HT1080 (cell line): ENCODE data around the gene RFTN1. TPM values are rescaled to one million over a fixed set of nuclear protein-coding genes. Genes with fewer than 3 reads are reported as not detected.
"Not testable (repeated sequence)": the region's sequence is repeated elsewhere in the genome, so short reads cannot be mapped to it uniquely, and the experiment has no call there.

Experiments used
- DNase-seq: peaks from one replicate; pipeline ENCODE4 v3.0.0-alpha.2; 2015; ENCODE audit warnings: low read depth
- total RNA-seq: library from RNA; depleted of rRNA; stranded (reverse); fragments of >200 nt; shearing (Covaris generic); gene quantifications from 2 replicates; pipeline ENCODE4 v1.2.3, GENCODE V29; 2014

The RFTN1 gene
- total RNA-seq, 1 experiment from 2014 or later, result 43.8 TPM

- DNase-seq, result no peak
These were observed 182.1 kb downstream of the RFTN1 start for GRCh38 chr3:16331319-16331883.

- DNase-seq, result no peak
These were observed 183.1 kb downstream of the RFTN1 start for GRCh38 chr3:16330351-16330750.

- no peak for DNase-seq
These were observed 183.7 kb downstream of the RFTN1 start for GRCh38 chr3:16329826-16330129.

DNA sequence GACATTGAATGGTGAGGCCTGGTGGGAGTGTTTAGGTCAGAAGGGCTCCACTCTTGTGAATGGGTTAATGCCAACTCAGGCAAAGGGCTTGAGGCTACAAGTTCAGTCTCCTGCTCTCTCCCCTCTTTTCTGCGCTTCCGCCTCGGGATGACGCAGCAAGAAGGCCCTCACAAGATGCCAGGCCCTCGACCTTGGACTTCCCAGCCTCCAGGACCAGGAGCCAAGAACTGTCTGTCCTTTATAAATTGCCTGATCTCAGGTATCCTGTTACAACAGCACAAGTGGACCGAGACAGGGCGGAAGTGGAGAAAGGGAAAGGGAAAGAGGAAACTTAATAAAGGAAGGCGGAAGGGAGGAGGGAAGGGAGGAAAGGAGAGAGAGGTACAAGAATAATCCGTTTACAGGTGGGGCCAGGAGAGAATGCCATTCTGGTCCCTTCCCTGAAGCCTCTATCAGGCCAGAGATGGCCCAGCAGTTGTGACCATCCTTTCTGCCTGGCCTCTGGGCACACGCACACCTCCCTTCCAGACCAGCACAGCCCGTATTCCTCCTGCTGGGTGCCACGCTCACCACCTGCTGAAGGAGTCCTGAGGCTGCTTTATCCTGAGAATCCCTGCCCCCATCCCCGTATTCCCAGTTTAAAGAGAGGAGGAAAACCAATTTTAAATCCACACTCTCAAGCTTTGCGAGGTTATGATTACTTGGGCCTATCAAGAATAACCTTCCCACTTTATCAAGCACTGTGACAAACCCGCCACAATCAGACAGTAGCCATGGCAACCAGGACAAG, 184.3 kb downstream of the RFTN1 start:
- DNase-seq, result no peak

DNA sequence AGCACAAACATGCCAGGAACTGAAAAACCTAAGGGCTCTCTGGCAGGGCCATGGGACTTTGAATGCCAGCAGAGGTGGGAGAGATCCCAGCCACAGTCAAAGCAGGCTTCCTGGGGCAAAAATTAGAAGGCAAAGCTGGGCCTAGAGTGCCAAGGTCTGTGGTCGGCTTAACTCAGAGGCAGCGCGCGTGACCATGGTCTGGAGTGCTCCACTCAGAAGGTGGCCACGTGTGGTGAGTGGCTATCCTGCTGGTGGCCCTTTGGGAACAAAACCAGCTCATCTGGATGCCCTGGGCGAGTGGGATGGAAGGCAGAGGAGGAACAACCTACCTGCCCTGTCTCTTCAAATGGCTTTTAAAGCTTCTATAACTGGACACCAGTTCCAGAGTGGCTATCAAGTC, 185.4 kb downstream of the RFTN1 start:
- DNase-seq, result no peak

DNA sequence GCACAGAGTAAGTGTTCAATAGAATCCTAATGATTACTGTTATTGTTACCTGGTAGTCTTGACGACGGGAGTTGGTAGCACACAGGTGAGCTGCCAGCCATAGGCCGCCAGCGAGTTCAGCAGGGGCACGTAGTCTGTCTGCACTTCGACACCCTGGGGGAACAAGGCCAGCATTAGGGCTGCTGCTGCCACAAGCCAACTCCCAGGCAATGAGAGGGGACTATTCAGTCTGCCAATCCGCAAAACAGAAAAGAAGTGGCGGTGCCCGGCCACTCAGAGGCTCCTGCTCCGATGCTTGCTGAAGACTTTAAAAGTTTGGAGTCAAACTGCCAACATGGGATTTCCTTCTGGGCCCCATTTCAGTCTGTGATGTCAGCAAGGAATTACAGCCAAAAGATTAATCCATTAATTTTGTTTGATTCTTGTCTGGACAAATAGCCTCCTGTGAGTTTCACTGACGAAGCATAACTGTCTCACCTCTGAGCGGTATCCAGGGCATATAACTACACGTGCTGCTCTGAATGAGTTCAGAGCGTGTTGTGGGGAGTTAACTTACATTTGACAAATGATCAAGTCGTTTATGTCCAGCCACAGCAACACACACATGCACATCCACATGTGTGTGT, 186.7 kb downstream of the RFTN1 start:
- no peak for DNase-seq

DNA sequence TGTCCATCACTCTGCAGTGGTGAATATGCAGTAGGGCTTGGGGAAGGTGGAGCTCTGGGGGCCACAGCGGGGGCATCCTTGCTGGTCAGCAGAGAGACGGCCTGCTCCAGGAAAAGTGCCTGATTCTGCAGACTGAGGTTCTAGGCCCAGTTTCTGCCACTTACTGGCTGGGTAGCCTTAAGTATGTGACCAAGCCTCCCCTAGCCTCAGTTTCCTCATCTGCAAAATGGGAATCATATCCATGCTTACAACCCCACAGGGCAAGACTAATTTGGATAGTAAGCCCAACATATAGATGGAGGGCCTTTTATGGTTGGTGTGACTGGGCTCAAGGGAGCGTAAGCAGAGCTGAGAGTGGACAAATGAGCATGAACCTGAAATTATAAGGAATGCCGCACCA, 187.6 kb downstream of the RFTN1 start:
- DNase-seq, result no peak

GRCh38 chr3:16323737-16324136, 189.8 kb downstream of the RFTN1 start:
- no peak for DNase-seq

DNA sequence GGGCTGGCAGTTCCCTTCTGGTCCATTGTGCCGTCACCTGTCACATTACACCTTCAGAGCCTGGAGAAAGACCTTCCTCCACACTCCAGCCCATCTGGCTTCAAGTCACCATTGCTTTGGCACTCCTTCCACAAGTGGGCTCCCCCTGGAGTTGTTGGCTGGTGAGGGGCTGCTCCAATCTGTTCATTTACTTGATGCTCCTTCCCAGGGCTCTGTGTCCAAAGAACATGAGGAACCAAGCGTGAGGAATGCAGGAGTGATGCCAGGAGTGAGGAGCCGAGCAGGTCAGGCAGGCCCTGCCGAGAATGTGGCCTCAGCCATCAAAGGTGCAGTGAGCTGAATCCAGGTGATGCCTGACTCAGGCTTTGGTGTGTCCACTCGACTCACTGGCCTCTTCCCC, 191.3 kb downstream of the RFTN1 start:
- DNase-seq, result no peak

GRCh38 chr3:16320711-16321110, 192.8 kb downstream of the RFTN1 start:
- no peak for DNase-seq

- DNase-seq, result no peak
These were observed 193.8 kb downstream of the RFTN1 start for GRCh38 chr3:16319723-16320122.

- DNase-seq, result peak; percentile 23
These were observed 194.2 kb downstream of the RFTN1 start for GRCh38 chr3:16319307-16319706.

DNA sequence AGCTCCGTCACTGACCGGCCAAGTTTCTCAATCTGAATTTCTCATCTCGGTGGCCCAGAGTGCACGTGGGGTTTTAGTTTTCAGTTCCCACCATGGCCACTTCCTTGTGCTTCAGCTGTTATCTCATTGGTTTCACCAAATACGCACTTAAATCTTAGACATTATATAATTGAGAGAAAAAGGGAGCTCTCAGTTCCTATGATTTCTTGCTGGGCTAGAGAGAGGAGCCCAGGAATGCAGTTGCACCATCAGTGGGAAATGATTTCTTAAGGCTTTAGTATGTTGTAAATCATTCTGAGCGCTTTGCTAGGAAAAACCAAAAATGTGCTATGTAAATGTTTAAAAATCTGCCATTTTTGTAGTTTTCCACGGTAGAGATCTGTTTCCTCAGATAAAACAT, 195.3 kb downstream of the RFTN1 start:
- no peak for DNase-seq

- no peak for DNase-seq
These were observed 195.9 kb downstream of the RFTN1 start for GRCh38 chr3:16317561-16317945.

DNA sequence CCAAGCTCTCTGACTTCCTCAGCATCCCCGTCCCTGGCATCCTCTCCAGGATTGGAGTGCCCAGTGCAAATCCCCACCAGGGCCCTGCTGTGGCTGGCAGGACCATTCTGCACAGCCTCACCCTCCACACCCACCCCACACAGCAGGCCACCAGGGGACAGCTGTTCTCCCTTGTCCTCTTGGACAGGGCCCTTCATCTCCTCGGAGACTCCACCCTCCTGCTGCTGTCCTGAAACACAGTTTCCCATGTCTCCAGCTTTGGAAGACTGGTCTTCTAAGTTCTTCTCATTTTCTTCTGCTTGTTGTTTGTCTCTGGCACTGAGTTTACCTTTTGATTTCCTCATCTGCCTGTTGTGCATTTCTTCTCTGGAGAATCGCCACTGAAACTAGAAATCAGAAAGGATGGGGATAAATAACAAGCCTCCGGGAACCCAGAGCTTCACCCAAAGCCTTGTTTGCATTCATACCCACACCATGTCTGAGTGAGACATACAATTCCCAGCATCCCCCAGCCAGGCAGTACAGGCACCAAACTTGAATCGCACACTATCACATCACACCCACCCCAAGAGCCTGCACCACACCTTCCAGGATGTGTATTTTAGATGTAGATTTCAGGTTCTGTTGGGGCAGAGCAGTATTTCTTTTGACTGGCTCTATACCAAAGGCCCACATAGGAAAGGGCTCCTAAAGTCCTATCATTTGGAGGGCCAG, 196.5 kb downstream of the RFTN1 start:
- no peak for DNase-seq

- no peak for DNase-seq
These were observed 197.1 kb downstream of the RFTN1 start for GRCh38 chr3:16316396-16316795.

DNA sequence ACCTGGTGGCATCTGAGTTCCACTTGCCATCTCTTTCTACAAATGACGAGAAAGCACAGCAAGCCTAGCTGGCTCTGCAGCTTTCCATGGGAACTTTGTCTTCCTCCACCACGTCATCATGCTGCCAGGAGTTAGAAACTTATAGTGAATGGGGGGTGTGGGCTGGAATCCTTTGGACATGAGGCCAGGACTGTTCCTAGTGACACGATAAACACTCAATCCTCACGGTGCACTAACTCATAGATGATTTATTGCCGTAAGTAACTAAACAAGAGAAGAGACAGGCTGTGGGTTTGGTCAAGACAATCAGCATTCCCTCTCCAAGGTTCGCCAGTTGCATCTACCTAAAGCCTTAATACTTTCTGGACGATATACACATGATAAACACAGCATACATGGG, 197.9 kb downstream of the RFTN1 start:
- no peak for DNase-seq

GRCh38 chr3:16313886-16314645, 199.4 kb downstream of the RFTN1 start:
- no peak for DNase-seq

- DNase-seq, result peak; percentile 55
These were observed 201.5 kb downstream of the RFTN1 start for GRCh38 chr3:16311960-16312451.

- not testable (repeated sequence) for DNase-seq
These were observed 203.0 kb downstream of the RFTN1 start for GRCh38 chr3:16310486-16310885.

DNA sequence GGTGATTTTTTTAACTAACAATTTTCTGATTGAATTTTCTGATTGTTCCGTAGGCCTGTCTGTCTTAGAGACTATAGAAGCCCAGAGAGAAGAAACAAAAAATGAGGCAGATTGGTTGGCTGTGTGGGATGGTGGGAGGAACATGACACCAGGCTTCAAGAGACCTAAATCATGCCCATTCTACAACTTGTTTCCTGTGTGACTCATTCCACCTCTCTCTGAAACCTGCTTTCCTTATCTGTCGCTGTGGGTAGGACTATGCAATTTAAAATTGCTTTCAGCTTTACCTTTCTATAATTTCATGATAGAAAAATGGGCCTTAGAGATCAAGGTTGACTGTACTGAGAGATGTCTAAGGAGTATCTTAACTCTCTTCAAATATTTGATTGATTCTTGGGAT, 203.9 kb downstream of the RFTN1 start:
- DNase-seq, result peak; percentile 87
